Lung (tissue), 12 donors: ENCODE results near the gene VWA5B1. TPM values are rescaled to one million over a fixed set of nuclear protein-coding genes. Genes with fewer than 3 reads are reported as not detected.

Experiments used
- ATAC-seq: fragments of 200-7000 bp; cut with Tn5 transposase; one replicate; pipeline ENCODE4 v1.9.1; 2020; ENCODE audit warnings: moderate number of reproducible peaks; ENCODE audit not compliant: insufficient read depth, low FRiP score
- DNase-seq, 3 donors: peaks; one replicate each; pipeline ENCODE4 v3.0.0-alpha.2; 2013 to 2017
- H3K27ac ChIP-seq, 2 donors: one replicate each; pipeline ENCODE4 v1.5.1; 2013; ENCODE audit warnings: mild to moderate bottlenecking in 2 of 2, moderate library complexity in 2 of 2, control low read depth in 1 of 2, inconsistent platforms in 1 of 2, low read depth in 1 of 2, low read length in 1 of 2
- H3K27me3 ChIP-seq, 3 donors: one replicate each; pipeline ENCODE4 v1.5.1; 2013; ENCODE audit warnings: low read length in 2 of 3; ENCODE audit not compliant: control insufficient read depth in 3 of 3, insufficient read depth in 3 of 3
- H3K36me3 ChIP-seq, 4 donors: one replicate each; pipeline ENCODE4 v1.5.1; 2013; ENCODE audit warnings: low read length in 4 of 4, mild to moderate bottlenecking in 1 of 4, moderate library complexity in 1 of 4; ENCODE audit not compliant: control insufficient read depth in 4 of 4, insufficient read depth in 4 of 4
- H3K4me1 ChIP-seq, 5 donors: one replicate each; pipeline ENCODE4 v1.5.1; 2013; ENCODE audit warnings: low read length in 5 of 5, mild to moderate bottlenecking in 2 of 5, moderate library complexity in 1 of 5; ENCODE audit not compliant: control insufficient read depth in 5 of 5, insufficient read depth in 5 of 5
- H3K4me3 ChIP-seq: one replicate; pipeline ENCODE4 v1.5.1; 2013; ENCODE audit warnings: mild to moderate bottlenecking, control low read depth, moderate library complexity
- H3K9ac ChIP-seq, 2 donors: one replicate each; pipeline ENCODE4 v1.5.1; 2013; ENCODE audit warnings: low read length in 2 of 2, control low read depth in 1 of 2; ENCODE audit not compliant: insufficient read depth in 1 of 2
- H3K9me3 ChIP-seq, 4 donors: one replicate each; pipeline ENCODE4 v1.5.1; 2013; ENCODE audit warnings: low read length in 3 of 4, mild to moderate bottlenecking in 1 of 4, moderate library complexity in 1 of 4; ENCODE audit not compliant: control insufficient read depth in 4 of 4, insufficient read depth in 3 of 4
- WGBS, 2 donors: extraction: QIAGEN DNeasy Blood & Tissue Kit; methylation state at CpG; one replicate each; pipeline ENCODE4 v1.1.7; 2013; 5-methylcytosine and 5-hydroxymethylcytosine counted together
- polyA plus RNA-seq, 2 donors: library from polyadenylated mRNA; stranded (reverse); fragments of 200-250 nt; gene quantifications; one replicate each; pipeline ENCODE4 v1.2.1, GENCODE V29; 2013
- total RNA-seq, 2 donors: library from RNA; depleted of rRNA in 1 of 2; stranded (reverse); fragments of >200 nt in 1 of 2; gene quantifications; one replicate each; pipeline ENCODE4 v1.2.1, GENCODE V29; 2014 to 2021
- TF ChIP-seq, protein P1 (sequence below): IDR thresholded peaks from 2 replicates; pipeline ENCODE4 v1.5.1; 2012; ENCODE audit warnings: mild to moderate bottlenecking; ENCODE audit errors: control extremely low read depth, extremely low read depth
- donor health status: control.
- donor health status: control.
- donor health status: Bipolar disorder and iron deficiency.
- donor health status: healthy.
- donor health status: DM: yes; HTN: yes; CAD: no.

VWA5B1 gene
- total and polyA plus RNA-seq, 4 donors, result 0.02 to 0.40 (median 0.26) TPM

DNA sequence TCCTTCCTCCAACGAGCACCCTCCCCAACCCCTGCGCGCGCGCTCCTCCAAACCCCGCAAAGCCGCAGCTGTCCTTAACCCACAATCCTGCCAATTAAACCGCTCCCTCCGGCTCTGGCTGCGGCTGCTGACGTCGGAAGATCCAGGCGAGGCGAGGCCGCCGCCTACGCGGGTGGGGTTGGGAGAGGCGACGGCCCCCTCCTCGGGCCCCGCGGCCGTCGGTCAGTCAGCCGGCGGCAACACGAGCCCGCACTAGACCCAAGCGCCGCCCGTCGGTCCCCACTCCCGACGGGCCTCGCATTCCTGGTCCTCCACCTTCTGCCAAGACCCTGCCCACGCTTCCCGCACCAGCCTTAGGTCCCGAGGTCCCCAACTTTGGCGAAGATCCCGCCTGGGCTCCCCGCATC is 75.4 kb downstream of the VWA5B1 start:
- Histone ChIP-seq H3K27ac (no peak overlapping the region), H3K4me3 (no peak overlapping the region)
- ATAC-seq, result no peak

DNA sequence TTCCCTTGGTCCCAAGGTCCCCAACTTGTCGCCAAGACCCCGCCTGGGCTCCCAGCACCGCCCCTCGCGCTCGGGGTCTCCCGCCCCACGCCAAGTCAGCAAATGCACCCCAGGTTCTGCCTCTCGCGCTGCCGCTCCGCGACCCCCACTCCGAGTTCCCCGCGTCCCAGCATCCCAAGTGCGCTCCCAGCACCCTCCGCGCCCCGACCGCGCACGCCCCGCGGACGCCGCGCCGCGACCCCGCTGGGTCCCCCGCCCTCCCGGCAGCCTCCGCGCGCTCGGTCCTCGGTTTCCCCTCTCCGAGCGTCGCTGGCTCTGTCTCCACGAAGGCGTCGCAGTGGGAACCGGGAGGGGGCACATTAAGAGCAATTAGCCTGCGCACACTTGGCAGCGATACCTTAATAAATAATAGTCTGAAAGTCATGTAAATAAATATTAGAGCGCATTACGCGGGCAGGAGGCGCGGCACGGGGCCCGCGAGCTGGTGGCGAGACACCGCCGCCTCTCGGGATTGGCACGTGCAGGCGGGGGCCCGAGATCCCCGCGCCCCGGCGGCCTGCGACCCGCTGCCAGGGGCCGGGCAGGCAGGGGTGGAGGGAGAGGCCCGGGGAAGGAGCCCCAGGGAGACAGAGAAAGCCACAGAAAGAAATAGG is 75.9 kb downstream of the VWA5B1 start:
- TF ChIP-seq, protein P1, sequence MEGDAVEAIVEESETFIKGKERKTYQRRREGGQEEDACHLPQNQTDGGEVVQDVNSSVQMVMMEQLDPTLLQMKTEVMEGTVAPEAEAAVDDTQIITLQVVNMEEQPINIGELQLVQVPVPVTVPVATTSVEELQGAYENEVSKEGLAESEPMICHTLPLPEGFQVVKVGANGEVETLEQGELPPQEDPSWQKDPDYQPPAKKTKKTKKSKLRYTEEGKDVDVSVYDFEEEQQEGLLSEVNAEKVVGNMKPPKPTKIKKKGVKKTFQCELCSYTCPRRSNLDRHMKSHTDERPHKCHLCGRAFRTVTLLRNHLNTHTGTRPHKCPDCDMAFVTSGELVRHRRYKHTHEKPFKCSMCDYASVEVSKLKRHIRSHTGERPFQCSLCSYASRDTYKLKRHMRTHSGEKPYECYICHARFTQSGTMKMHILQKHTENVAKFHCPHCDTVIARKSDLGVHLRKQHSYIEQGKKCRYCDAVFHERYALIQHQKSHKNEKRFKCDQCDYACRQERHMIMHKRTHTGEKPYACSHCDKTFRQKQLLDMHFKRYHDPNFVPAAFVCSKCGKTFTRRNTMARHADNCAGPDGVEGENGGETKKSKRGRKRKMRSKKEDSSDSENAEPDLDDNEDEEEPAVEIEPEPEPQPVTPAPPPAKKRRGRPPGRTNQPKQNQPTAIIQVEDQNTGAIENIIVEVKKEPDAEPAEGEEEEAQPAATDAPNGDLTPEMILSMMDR, result no peak
- H3K36me3 ChIP-seq, result no peaks in the 10 kb centered on the region
- 3% methylated on average over 62 to 70 of the region's 70 CpGs for WGBS, 2 donors
- ATAC-seq, result no peak
- no peak overlapping the region for H3K27ac ChIP-seq
- H3K4me3 ChIP-seq, result no peak overlapping the region
- no peak for DNase-seq
- peaks cover 0 to 25% (median 0%) of the 10 kb centered on the region in 5 donors for H3K4me1 ChIP-seq
- peaks cover 10 to 51% (median 10%) of the 10 kb centered on the region in 3 donors for H3K27me3 ChIP-seq
- no peak overlapping the region for H3K9ac ChIP-seq
- H3K9me3 ChIP-seq, result peaks cover 0 to 2% (median 0%) of the 10 kb centered on the region in 4 donors

More for the DNA sequence above, 75.4 kb downstream of the VWA5B1 start:
- peaks cover 0 to 30% (median 0%) of the 10 kb centered on the region in 5 donors for H3K4me1 ChIP-seq
- H3K9ac ChIP-seq, result no peak overlapping the region
- no peaks in the 10 kb centered on the region for H3K36me3 ChIP-seq
- WGBS, 2 donors, result 2 to 3% methylated on average over 42 of the region's 42 CpGs
- peak; percentile 69 to 78 (median 71) for DNase-seq
- H3K27me3 ChIP-seq, result peaks cover 10 to 49% (median 10%) of the 10 kb centered on the region in 3 donors
- peaks cover 0 to 2% (median 0%) of the 10 kb centered on the region in 4 donors for H3K9me3 ChIP-seq
- TF ChIP-seq, protein P1, result no peak

GRCh38 chr1:20367116-20367585 is 76.5 kb downstream of the VWA5B1 start:
- DNase-seq, result peak; percentile 49 to 61 (median 58)
- TF ChIP-seq, protein P1, result no peak
- H3K4me3 ChIP-seq, result no peak overlapping the region

More at GRCh38 chr1:20367116-20367585, 76.5 kb downstream of the VWA5B1 start:
- Histone ChIP-seq H3K27ac (no peak overlapping the region), H3K9me3 (peaks cover 0 to 2% (median 0%) of the 10 kb centered on the region in 4 donors), H3K27me3 (peaks cover 10 to 51% (median 10%) of the 10 kb centered on the region in 3 donors), H3K36me3 (no peaks in the 10 kb centered on the region), H3K9ac (no peak overlapping the region), H3K4me1 (peaks cover 0 to 22% (median 0%) of the 10 kb centered on the region in 5 donors)
- ATAC-seq, result no peak
- WGBS, 2 donors, result 9 to 10% methylated on average over 11 of the region's 11 CpGs
